Caco-2 (cell line): Measurements from ENCODE around the gene TBX2. TPM values are rescaled to one million over a fixed set of nuclear protein-coding genes. Genes with fewer than 3 reads are reported as not detected.

Experiments
- BruUV-seq: library from RNA; stranded (reverse); fragments of 400-500 nt; replicated peaks from 2 replicates; lab custom pipeline; 2021; lab: Mats Ljungman, UMichigan
- CTCF ChIA-PET: fragments of 300-600 bp; sonication (Branson Sonifier 250); formaldehyde crosslinking; loops from one replicate; lab custom pipeline; 2022; ENCODE audit warnings: antibody characterized with exemption; lab: Charles Lee
- POLR2A ChIA-PET: fragments of 300-600 bp; sonication (Branson Sonifier 250); formaldehyde crosslinking; loops from one replicate; lab custom pipeline; 2022; ENCODE audit warnings: antibody characterized with exemption; lab: Charles Lee
- DNase-seq, 2 experiments: peaks; one replicate each; pipeline versions ENCODE4 v3.0.0 to v3.0.0-alpha.2; 2020 to 2022
- H3K27me3 ChIP-seq: replicated peaks from 2 replicates; pipeline ENCODE4 v1.6.0; 2011; ENCODE audit warnings: low read length; ENCODE audit not compliant: control insufficient read depth, insufficient read depth
- H3K36me3 ChIP-seq: 2 replicates; pipeline ENCODE4 v1.5.1; 2011; ENCODE audit warnings: low read length; ENCODE audit not compliant: control insufficient read depth, insufficient read depth
- H3K4me1 ChIP-seq: fragments of 250-450 bp; sonication (Bioruptor Pico); 2 replicates; pipeline ENCODE4 v1.5.1; 2020; ENCODE audit warnings: mild to moderate bottlenecking
- H3K4me3 ChIP-seq: 2 replicates; pipeline ENCODE4 v1.5.1; 2011; ENCODE audit warnings: low read depth, mild to moderate bottlenecking, control low read depth, low read length
- H3K9me3 ChIP-seq: fragments of 250-450 bp; sonication (Bioruptor Pico); 2 replicates; pipeline ENCODE4 v1.5.1; 2020; ENCODE audit warnings: mild to moderate bottlenecking, moderate library complexity
- H3K27ac Mint-ChIP-seq: one replicate; pipeline ENCODE4 v1.8.0; 2022; ENCODE audit warnings: mixed read lengths; ENCODE audit not compliant: unreplicated experiment
- H3K27me3 Mint-ChIP-seq: one replicate; pipeline ENCODE4 v1.8.0; 2022; ENCODE audit warnings: mixed read lengths; ENCODE audit not compliant: insufficient read depth, unreplicated experiment
- H3K36me3 Mint-ChIP-seq: one replicate; pipeline ENCODE4 v1.8.0; 2022; ENCODE audit warnings: mild to moderate bottlenecking, mixed read lengths; ENCODE audit not compliant: insufficient read depth, unreplicated experiment
- H3K4me1 Mint-ChIP-seq: one replicate; pipeline ENCODE4 v1.8.0; 2022; ENCODE audit warnings: low read depth, mixed read lengths; ENCODE audit not compliant: unreplicated experiment
- H3K4me3 Mint-ChIP-seq: one replicate; pipeline ENCODE4 v1.8.0; 2022; ENCODE audit warnings: mild to moderate bottlenecking, moderate library complexity, mixed read lengths; ENCODE audit not compliant: unreplicated experiment
- H3K9me3 Mint-ChIP-seq: one replicate; pipeline ENCODE4 v1.8.0; 2022; ENCODE audit warnings: mixed read lengths; ENCODE audit not compliant: unreplicated experiment
- CTCF ChIP-seq, 2 experiments: fragments of 200-600 bp in 1 of 2; IDR thresholded peaks; 1 replicate in 1 of 2; 2 replicates in 1 of 2; pipeline versions ENCODE4 v1.5.1 to v1.8.0; 2011 to 2022; ENCODE audit warnings: antibody characterized with exemption in 1 of 2, control low read depth in 1 of 2, inconsistent platforms in 1 of 2, low read depth in 1 of 2, low read length in 1 of 2, mild to moderate bottlenecking in 1 of 2, moderate library complexity in 1 of 2; ENCODE audit not compliant: insufficient read depth in 1 of 2, severe bottlenecking in 1 of 2, unreplicated experiment in 1 of 2
- intact Hi-C: fragments of 100-400 bp; cut with micrococcal nuclease; formaldehyde crosslinking; loops from one replicate; pipeline ENCODE4 v1.10.0; 2022; ENCODE audit not compliant: unreplicated experiment
- total RNA-seq: library from RNA; stranded (reverse); gene quantifications from 2 replicates; pipeline ENCODE4 v1.2.3, GENCODE V29; 2022

The TBX2 gene
- total RNA-seq, 1 experiment from 2014 or later, result 8.9 TPM

GRCh38 chr17:61389670-61390478 is 9.8 kb upstream of the TBX2 start:
- DNase-seq, result peak in 1 of 2 experiments; percentile 58
- intact Hi-C loops, result loop anchor here (5.0 kb wide), 2 partner anchors 33 to 153 kb away; no protein-coding TSS in a partner anchor
- H3K4me3 ChIP-seq, result no peak overlapping the region

GRCh38 chr17:61390479-61390791 is 9.2 kb upstream of the TBX2 start:
- no TSS peak for BruUV-seq
- CTCF ChIA-PET, result interaction anchor here (0.6 kb wide), 1 partner anchor 9 kb away, joined by 3 read pairs; the partner anchor contains the start of gene TBX2

More at GRCh38 chr17:61389670-61390478, 9.8 kb upstream of the TBX2 start:
- H3K27me3 Mint-ChIP-seq, result no peaks in the 10 kb centered on the region
- H3K27ac Mint-ChIP-seq, result no peak overlapping the region
- Histone ChIP-seq H3K9me3 (no peaks in the 10 kb centered on the region), H3K4me1 (peaks cover 23% of the 10 kb centered on the region), H3K27me3 (no peaks in the 10 kb centered on the region), H3K36me3 (no peaks in the 10 kb centered on the region)
- H3K4me3 Mint-ChIP-seq, result no peak overlapping the region
- H3K4me1 Mint-ChIP-seq, result peaks cover 12% of the 10 kb centered on the region
- no TSS peak for BruUV-seq
- ChIA-PET CTCF (interaction anchor here (0.6 kb wide), 1 partner anchor 10 kb away, joined by 3 read pairs; the partner anchor contains the start of gene TBX2), POLR2A (no interaction called here)
- TF ChIP-seq CTCF (IDR thresholded peaks at IDR 0.05; ENCODE audit: insufficient read depth in 1 of 2, low read depth in 1 of 2, low read length in 1 of 2, severe bottlenecking in 1 of 2, unreplicated experiment in 1 of 2), result peak; percentile 75 to 85
- no peaks in the 10 kb centered on the region for H3K9me3 Mint-ChIP-seq
- peaks cover 10% of the 10 kb centered on the region for H3K36me3 Mint-ChIP-seq

More at GRCh38 chr17:61390479-61390791, 9.2 kb upstream of the TBX2 start:
- H3K36me3 Mint-ChIP-seq, result peaks cover 14% of the 10 kb centered on the region
- H3K4me1 ChIP-seq, result peaks cover 28% of the 10 kb centered on the region
- peaks cover 18% of the 10 kb centered on the region for H3K4me1 Mint-ChIP-seq
- POLR2A ChIA-PET, result no interaction called here
- H3K36me3 ChIP-seq, result no peaks in the 10 kb centered on the region
- no peak overlapping the region for H3K4me3 Mint-ChIP-seq
- H3K27me3 ChIP-seq, result no peaks in the 10 kb centered on the region
- no peaks in the 10 kb centered on the region for H3K9me3 Mint-ChIP-seq
- H3K9me3 ChIP-seq, result no peaks in the 10 kb centered on the region
- intact Hi-C loops, result loop anchor here (5.0 kb wide), 2 partner anchors 33 to 153 kb away; no protein-coding TSS in a partner anchor
- no peak for DNase-seq
- H3K4me3 ChIP-seq, result no peak overlapping the region
- TF ChIP-seq CTCF (IDR thresholded peaks at IDR 0.05; ENCODE audit: insufficient read depth in 1 of 2, low read depth in 1 of 2, low read length in 1 of 2, severe bottlenecking in 1 of 2, unreplicated experiment in 1 of 2), result no peak
- no peaks in the 10 kb centered on the region for H3K27me3 Mint-ChIP-seq
- H3K27ac Mint-ChIP-seq, result no peak overlapping the region
